HepG2 (cell line): ENCODE results near the gene MCEE. TPM values are rescaled to one million over a fixed set of nuclear protein-coding genes. Genes with fewer than 3 reads are reported as not detected.

Source experiments
- AHR ChIP-seq: IDR thresholded peaks from 2 replicates; pipeline ENCODE4 v1.6.1; 2018; ENCODE audit warnings: missing genetic modification reagents, missing compliant biosample characterization
- ATF5 ChIP-seq: sonication (generic); formaldehyde crosslinking; IDR thresholded peaks from 2 replicates; pipeline ENCODE4 v1.4.0; 2020; ENCODE audit warnings: mild to moderate bottlenecking, low read depth, missing genetic modification reagents
- GRHL1 ChIP-seq: sonication (generic); formaldehyde crosslinking; conservative IDR thresholded peaks from 2 replicates; pipeline ENCODE4 v1.8.0; 2022; ENCODE audit warnings: missing genetic modification reagents
- HOXA5 ChIP-seq: sonication (generic); formaldehyde crosslinking; IDR thresholded peaks from 2 replicates; pipeline ENCODE4 v1.4.0; 2020; ENCODE audit warnings: missing genetic modification reagents
- MBD4 ChIP-seq: IDR thresholded peaks from 2 replicates; pipeline ENCODE4 v1.6.1; 2012; ENCODE audit warnings: low read length, inconsistent platforms, borderline replicate concordance
- NFATC3 ChIP-seq: sonication (generic); formaldehyde crosslinking; IDR thresholded peaks from 2 replicates; pipeline ENCODE4 v1.5.1; 2020; ENCODE audit warnings: mild to moderate bottlenecking, missing genetic modification reagents
- NPAS2 ChIP-seq: sonication (generic); formaldehyde crosslinking; IDR thresholded peaks from 2 replicates; pipeline ENCODE4 v1.8.0; 2022; ENCODE audit warnings: mild to moderate bottlenecking, missing genetic modification reagents, borderline replicate concordance
- POGZ ChIP-seq: sonication (generic); formaldehyde crosslinking; IDR thresholded peaks from 2 replicates; pipeline ENCODE4 v1.4.0; 2020; ENCODE audit warnings: mild to moderate bottlenecking, missing genetic modification reagents
- PRDM15 ChIP-seq: sonication (generic); formaldehyde crosslinking; IDR thresholded peaks from 2 replicates; pipeline ENCODE4 v1.4.0; 2020; ENCODE audit warnings: missing genetic modification reagents
- PTBP1 ChIP-seq: fragments of 200-400 bp; formaldehyde crosslinking; IDR thresholded peaks from 2 replicates; pipeline ENCODE4 v1.6.1; 2018; ENCODE audit warnings: low read length, low read depth; ENCODE audit not compliant: poor library complexity, severe bottlenecking
- SMAD1 ChIP-seq: sonication (generic); formaldehyde crosslinking; IDR thresholded peaks from 2 replicates; pipeline ENCODE4 v1.4.0; 2020; ENCODE audit warnings: missing genetic modification reagents, low read depth, mild to moderate bottlenecking, borderline replicate concordance
- SP140L ChIP-seq: sonication (generic); formaldehyde crosslinking; IDR thresholded peaks from 2 replicates; pipeline ENCODE4 v1.4.0; 2020; ENCODE audit warnings: missing genetic modification reagents, borderline replicate concordance
- SRY ChIP-seq: sonication (generic); formaldehyde crosslinking; IDR thresholded peaks from 2 replicates; pipeline ENCODE4 v1.8.0; 2022; ENCODE audit warnings: mild to moderate bottlenecking, missing genetic modification reagents
- ZFP41 ChIP-seq: sonication (generic); formaldehyde crosslinking; IDR thresholded peaks from 2 replicates; pipeline ENCODE4 v1.4.0; 2020; ENCODE audit warnings: mild to moderate bottlenecking, missing genetic modification reagents, borderline replicate concordance
- ZNF143 ChIP-seq: sonication (generic); formaldehyde crosslinking; IDR thresholded peaks from 2 replicates; pipeline ENCODE4 v1.4.0; 2020; ENCODE audit warnings: missing genetic modification reagents
- ZNF570 ChIP-seq: sonication (generic); formaldehyde crosslinking; IDR thresholded peaks from 2 replicates; pipeline ENCODE4 v1.4.0; 2020; ENCODE audit warnings: mild to moderate bottlenecking, missing genetic modification reagents, borderline replicate concordance
- ZNF879 ChIP-seq: sonication (generic); formaldehyde crosslinking; IDR thresholded peaks from 2 replicates; pipeline ENCODE4 v1.8.1; 2023; ENCODE audit warnings: missing genetic modification reagents
- polyA plus RNA-seq, 8 experiments: library from polyadenylated mRNA; depleted of rRNA in 3 of 8; stranded (reverse) in 7 of 8; unstranded in 1 of 8; fragments of >200 nt; fragmentation: Illumina TruSeq in 4 of 8; extraction: Trizol in 4 of 8; gene quantifications; 2 replicates each; pipeline versions ENCODE4 v1.2.1 to v1.2.3, GENCODE V29; 2011 to 2016; ENCODE audit warnings: low read depth in 4 of 8, missing spikeins in 1 of 8, mixed read lengths in 1 of 8; ENCODE audit not compliant: insufficient read depth in 1 of 8
- total RNA-seq, 5 experiments: library from RNA; depleted of rRNA; stranded (reverse); fragments of >200 nt; fragmentation: Illumina TruSeq; extraction: Trizol; gene quantifications; 2 replicates each; pipeline ENCODE4 v1.2.3, GENCODE V29; 2016; ENCODE audit warnings: low read depth in 1 of 5
- TF ChIP-seq, protein P1 (sequence below): sonication (generic); formaldehyde crosslinking; IDR thresholded peaks from 2 replicates; pipeline ENCODE4 v1.4.0; 2020; ENCODE audit warnings: mild to moderate bottlenecking, missing genetic modification reagents, borderline replicate concordance
- TF ChIP-seq, protein P2 (sequence below): sonication (generic); formaldehyde crosslinking; IDR thresholded peaks from 2 replicates; pipeline ENCODE4 v1.8.0; 2022; ENCODE audit warnings: mild to moderate bottlenecking, missing genetic modification reagents, moderate library complexity

Gene MCEE
- total and polyA plus RNA-seq, 2 of the 13 experiments (the other 11 are each of a cell fraction or from before 2014, with no cell fraction given) = 32.0 to 66.9 TPM

DNA sequence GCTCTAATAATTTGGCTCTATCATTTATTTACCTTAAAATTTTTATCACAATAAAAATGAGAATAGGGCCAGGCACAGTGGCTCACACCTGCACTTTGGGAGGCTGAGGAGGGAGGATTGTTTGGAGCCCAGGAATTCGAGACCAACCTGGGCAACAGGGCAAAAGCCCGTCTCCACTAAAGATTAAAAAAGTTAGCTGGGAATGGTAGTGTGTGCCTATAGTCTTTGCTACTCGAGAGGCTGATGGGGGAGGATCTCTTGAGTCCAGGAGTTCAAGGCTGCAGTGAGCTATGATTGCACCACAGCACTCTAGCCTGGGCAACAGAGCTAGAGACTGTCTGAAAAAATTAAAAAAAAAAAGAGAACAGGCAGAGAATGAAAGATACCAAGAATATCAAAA lies 6.1 kb upstream of the MCEE start (continued):
- TF ChIP-seq, protein P1, sequence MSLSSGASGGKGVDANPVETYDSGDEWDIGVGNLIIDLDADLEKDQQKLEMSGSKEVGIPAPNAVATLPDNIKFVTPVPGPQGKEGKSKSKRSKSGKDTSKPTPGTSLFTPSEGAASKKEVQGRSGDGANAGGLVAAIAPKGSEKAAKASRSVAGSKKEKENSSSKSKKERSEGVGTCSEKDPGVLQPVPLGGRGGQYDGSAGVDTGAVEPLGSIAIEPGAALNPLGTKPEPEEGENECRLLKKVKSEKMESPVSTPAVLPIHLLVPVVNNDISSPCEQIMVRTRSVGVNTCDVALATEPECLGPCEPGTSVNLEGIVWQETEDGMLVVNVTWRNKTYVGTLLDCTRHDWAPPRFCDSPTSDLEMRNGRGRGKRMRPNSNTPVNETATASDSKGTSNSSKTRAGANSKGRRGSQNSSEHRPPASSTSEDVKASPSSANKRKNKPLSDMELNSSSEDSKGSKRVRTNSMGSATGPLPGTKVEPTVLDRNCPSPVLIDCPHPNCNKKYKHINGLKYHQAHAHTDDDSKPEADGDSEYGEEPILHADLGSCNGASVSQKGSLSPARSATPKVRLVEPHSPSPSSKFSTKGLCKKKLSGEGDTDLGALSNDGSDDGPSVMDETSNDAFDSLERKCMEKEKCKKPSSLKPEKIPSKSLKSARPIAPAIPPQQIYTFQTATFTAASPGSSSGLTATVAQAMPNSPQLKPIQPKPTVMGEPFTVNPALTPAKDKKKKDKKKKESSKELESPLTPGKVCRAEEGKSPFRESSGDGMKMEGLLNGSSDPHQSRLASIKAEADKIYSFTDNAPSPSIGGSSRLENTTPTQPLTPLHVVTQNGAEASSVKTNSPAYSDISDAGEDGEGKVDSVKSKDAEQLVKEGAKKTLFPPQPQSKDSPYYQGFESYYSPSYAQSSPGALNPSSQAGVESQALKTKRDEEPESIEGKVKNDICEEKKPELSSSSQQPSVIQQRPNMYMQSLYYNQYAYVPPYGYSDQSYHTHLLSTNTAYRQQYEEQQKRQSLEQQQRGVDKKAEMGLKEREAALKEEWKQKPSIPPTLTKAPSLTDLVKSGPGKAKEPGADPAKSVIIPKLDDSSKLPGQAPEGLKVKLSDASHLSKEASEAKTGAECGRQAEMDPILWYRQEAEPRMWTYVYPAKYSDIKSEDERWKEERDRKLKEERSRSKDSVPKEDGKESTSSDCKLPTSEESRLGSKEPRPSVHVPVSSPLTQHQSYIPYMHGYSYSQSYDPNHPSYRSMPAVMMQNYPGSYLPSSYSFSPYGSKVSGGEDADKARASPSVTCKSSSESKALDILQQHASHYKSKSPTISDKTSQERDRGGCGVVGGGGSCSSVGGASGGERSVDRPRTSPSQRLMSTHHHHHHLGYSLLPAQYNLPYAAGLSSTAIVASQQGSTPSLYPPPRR (CRISPR knock-in tag) = no peak
- TF ChIP-seq NFATC3 (CRISPR knock-in tag) (no peak), ZFP41 (CRISPR knock-in tag) (no peak), ZNF879 (CRISPR knock-in tag) (no peak), SRY (CRISPR knock-in tag) (no peak), SP140L (no peak), POGZ (peak; percentile 73), HOXA5 (CRISPR knock-in tag) (no peak), ZNF143 (CRISPR knock-in tag) (no peak), ZNF570 (CRISPR knock-in tag) (no peak), PTBP1 (no peak), PRDM15 (CRISPR knock-in tag) (no peak), ATF5 (CRISPR knock-in tag) (no peak), GRHL1 (no peak), MBD4 (no peak), AHR (no peak), NPAS2 (CRISPR knock-in tag) (no peak), SMAD1 (no peak)
- TF ChIP-seq, protein P2, sequence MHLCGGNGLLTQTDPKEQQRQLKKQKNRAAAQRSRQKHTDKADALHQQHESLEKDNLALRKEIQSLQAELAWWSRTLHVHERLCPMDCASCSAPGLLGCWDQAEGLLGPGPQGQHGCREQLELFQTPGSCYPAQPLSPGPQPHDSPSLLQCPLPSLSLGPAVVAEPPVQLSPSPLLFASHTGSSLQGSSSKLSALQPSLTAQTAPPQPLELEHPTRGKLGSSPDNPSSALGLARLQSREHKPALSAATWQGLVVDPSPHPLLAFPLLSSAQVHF = no peak
